HUDEP-2 (cell line): ENCODE results near the gene KRT34.
"Not testable (repeated sequence)": the region's sequence is repeated elsewhere in the genome, so short reads cannot be mapped to it uniquely, and the experiment has no call there.

Source experiments
- DNase-seq, 76 experiments: peaks; one replicate each; lab custom pipeline; 2025; ENCODE audit not compliant: unreplicated experiment in 76 of 76; lab: John Stamatoyannopoulos, UW

KRT34 gene

GRCh38 chr17:41406205-41406604 lies 24.1 kb upstream of the KRT34 start:
- DNase-seq = no peak

DNA sequence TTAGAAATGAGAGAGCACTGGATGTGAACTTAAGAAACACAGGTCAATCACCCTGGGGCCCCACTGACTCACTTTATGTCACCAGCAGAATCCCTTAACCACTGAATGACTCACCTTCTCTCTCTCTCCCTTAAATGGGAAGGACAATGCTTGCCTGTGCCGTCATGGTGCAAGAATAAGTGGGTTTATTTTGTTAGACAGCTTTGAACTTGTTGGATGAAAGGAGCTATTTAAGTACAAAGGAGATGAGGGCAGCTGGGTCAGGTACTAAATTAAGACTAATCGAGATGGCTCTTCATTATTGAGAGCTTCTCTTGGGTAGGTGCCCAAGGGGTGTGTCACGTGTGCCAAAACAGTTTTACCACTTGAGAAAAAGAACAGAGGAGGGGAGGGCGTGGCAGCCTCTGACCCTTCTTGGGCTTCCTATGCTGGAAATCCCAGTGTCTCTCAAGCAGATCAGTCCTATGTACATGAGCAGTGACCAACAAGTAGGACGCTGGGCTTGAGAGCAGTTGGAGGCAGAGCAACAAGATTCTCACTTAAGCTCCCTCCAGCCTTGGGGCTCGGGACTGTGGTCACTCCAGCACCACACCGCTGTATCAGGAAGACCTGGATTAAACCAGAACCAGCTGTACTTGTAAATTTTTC lies 22.0 kb upstream of the KRT34 start:
- no peak for DNase-seq

- DNase-seq = no peak
Observed at GRCh38 chr17:41403404-41404023, 21.4 kb upstream of the KRT34 start.

- DNase-seq = no peak
Observed at GRCh38 chr17:41402161-41402560, 20.1 kb upstream of the KRT34 start.

DNA sequence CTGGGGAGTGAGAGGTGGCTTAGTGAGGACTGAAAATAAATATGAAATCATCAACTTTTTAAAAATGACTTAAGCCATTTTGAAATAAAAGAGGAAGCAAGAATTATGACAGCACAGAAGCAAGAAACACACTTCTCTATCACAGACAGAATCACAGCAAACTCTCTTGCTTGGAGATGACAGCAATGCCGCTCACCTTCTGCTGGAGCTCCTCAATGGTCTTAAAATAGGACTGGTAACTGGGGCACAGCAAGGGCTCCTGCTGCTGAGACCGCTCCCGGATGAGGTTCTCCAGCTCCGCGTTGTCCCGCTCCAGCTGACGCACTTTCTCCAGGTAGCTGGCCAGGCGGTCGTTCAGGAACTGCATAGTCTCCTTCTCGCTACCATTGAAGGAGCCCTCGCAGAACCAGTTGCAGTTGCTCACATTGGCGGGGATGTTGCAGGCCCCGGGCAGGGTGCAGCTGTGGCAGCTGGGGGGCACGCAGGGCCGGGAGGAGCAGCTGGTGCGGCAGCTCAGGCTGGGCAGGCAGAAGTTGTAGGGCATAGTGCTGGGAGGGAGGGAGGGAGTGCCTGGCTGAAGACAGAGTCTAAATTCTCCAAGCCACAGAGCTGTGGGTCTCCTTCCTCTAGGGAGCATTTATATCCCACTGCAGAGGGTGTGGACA lies 15.0 kb upstream of the KRT34 start, which contains the start of gene KRT31:
TSS of gene KRT31 (minus strand) at position 613 of the 665 bp plus-strand sequence. CDS start at position 544, 69 bp downstream.
- no peak for DNase-seq

GRCh38 chr17:41396340-41396739 lies 14.2 kb upstream of the KRT34 start:
- no peak for DNase-seq

DNA sequence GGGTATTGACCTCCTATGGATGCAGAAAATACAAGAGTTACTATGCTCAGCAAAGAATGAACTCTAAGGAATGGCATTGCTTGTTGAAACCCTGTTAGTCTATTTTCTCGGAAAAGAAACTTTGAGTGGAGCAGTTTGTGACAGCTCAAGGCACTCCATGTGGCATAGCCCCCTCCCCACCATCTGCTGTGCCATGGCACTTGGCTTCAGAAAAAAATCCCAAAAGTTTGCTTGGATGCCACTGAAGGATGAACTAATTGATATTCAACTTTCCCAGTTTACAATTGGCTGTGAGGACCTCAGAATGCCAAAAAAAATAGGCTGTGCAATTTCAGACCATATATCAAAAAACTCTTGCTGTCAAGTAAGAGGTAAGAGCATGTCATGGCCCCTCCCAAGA lies 13.5 kb upstream of the KRT34 start:
- DNase-seq = no peak

- not testable (repeated sequence) for DNase-seq
Observed at GRCh38 chr17:41395044-41395443, 12.9 kb upstream of the KRT34 start.

GRCh38 chr17:41394254-41394996 lies 12.3 kb upstream of the KRT34 start:
- DNase-seq = no peak

DNA sequence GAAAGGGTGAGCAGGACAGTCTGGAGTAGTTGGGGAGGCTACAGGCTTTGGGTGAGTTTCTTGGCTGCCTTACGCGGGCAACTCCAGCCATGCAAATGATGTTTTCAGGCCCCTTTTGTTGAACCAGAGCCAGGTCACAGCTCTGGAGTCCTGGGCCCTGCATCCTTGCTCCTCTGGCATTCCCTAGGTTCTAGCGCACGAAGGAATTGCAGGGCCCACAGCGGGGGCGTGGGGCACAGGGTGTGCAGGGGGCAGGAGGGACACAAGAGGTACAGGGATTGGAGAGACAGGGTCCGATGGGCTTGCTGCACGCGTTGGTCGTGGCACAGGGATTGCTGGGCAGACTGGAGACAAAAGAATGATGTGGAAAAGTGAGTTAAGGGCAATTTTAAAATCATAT lies 11.7 kb upstream of the KRT34 start:
- DNase-seq = no peak

DNA sequence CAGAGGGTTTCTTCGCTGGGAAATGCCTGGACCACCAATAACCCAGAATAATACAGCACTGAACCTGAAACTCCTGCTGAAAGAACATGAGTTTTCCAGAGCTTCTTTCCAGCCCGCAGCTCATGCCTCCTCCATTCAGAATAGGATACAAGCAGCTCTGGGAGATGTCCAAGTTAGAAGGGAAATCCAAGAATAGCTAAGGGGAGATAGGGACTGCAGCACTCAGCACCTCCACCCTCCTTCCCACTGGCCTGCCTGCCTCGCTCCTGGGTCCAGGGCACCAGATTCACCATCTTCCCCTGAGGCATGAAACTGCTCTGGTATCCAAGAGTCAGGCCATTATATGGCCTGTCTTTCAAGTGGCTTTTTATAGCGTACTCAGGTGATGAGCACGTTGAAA lies 11.2 kb upstream of the KRT34 start:
- DNase-seq = no peak

GRCh38 chr17:41392278-41392677 lies 10.2 kb upstream of the KRT34 start:
- no peak for DNase-seq

DNA sequence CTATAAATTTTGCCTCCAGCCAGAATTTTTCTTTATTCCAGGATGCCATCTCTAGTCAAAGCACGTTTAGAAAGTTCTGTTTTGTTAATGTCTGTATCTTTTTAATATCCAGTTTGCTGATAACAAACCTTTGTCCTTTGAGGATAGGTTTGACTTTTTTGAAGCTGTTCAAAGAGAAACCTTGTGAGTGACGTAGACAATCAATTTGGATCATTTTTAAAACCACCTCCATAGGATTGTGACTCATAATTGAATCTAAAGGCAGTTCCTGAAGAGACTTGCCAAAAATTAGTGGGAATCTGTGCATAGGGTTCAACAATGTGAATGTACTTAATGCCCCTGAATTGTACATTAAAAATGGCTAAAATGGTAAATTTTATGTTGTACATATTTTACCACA lies 9.4 kb upstream of the KRT34 start:
- DNase-seq = no peak

DNA sequence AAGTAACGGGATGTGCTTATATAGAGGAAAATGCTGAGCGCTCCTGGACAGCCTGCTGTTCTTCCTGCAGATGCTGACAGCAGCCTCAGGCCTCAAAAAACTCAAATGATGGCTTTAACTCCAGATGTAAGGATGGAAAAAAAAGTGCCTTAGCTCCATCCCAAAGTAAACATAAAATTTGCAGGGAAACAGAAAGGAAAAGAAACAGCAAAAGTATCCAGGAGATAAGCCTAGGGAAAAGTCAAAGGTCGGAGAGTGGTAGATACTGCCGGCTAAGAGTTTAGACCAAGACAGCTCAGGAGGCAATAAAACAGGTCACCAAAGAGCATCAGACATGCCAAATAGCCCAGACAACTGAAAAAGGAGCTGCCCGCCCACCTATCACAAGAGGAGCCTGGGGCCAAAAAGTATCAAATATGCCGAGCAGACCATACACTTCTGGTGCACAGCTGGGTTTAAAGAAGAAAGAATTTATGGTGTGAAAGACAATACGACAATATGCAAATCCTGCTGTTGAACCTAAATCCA lies 8.4 kb upstream of the KRT34 start:
- DNase-seq = no peak

DNA sequence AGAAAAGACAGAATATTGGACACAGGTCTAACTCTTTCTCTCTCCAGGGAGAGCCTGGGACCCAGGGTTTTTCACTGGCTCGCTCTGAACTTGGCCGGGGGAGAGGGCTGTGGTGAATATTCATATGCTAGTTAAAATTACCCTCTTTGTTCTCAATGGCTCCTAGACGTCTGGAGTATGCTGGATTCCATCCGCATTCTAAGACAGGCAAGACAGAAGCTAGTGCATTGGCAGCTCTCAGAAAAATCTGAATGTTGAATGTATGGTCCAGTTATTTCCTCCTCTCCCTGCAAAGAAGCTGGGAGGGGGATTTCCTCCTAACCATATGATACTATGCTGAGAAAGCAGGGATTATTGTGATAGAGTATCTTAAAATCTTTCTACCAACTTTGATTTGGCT lies 5.6 kb upstream of the KRT34 start:
- DNase-seq = no peak

- DNase-seq = no peak
Observed at GRCh38 chr17:41386227-41386626, 4.1 kb upstream of the KRT34 start.

GRCh38 chr17:41383690-41384089 lies 1.6 kb upstream of the KRT34 start:
- no peak for DNase-seq

DNA sequence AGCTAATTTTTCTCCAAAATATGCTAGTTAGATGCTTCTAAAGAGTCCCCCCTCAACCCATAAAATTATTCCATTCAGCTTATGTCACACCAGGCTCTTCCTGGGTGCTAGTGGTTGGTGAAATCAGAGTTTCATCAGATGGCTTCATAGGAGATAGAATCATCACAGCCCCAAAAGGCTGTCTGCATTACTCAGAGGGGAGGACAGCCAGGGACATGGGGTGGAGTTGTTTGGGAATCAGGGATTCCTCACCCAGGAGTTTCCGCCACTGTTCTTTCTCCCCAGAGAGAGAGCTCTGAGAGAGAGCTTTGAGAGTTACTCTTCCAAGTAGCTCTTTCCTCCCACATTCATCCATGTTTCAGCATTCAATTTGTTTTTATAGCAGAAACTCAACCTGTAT lies 288 bp upstream of the KRT34 start:
- DNase-seq = no peak

- not testable (repeated sequence) for DNase-seq
Observed at GRCh38 chr17:41380091-41380490, 2.0 kb downstream of the KRT34 start.

DNA sequence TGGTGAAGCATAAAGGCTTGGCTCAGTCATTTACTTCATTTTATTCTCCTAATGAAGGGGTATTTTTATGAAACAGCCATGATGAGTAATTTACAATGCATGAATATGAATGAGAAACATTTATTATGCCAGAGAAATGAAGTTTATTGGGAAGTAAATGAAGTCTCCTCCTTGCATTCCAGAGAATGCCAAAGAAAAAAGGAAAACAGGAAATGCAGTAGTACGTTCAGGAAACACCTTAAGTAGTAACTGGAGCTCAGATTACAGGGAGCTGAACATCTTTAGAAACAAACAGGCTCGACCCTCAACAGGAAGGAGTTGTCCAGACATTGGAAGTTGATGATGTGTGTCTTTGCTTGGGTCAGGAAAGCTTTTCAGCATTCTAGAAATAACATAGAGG lies 4.6 kb downstream of the KRT34 start:
- no peak for DNase-seq

GRCh38 chr17:41369713-41370112 lies 12.4 kb downstream of the KRT34 start, which contains the start of gene KRT33B:
KRT33B (minus strand) TSS chr17:41369813; CDS start chr17:41369750, 63 bp downstream.
- no peak for DNase-seq
